Astrocyte of the spinal cord (primary cell): ENCODE data around the gene SPATA19.

Source experiments
- DNase-seq: peaks from one replicate; pipeline ENCODE4 v3.0.0; 2011; ENCODE audit warnings: low read depth, low spot score
- H3K4me3 ChIP-seq: 2 replicates; pipeline ENCODE4 v1.5.1; 2011; ENCODE audit warnings: low read depth, mild to moderate bottlenecking, low read length, moderate library complexity
- in situ Hi-C: cut with HindIII; loops from 2 replicates; pipeline ENCODE4 v1.10.0; 2017; ENCODE audit warnings: low sequenced_read_pairs
- TF ChIP-seq, protein P1 (sequence below): IDR thresholded peaks from 2 replicates; pipeline ENCODE4 v1.5.1; 2012; ENCODE audit warnings: low read depth, mild to moderate bottlenecking, low read length, inconsistent platforms

Gene SPATA19

DNA sequence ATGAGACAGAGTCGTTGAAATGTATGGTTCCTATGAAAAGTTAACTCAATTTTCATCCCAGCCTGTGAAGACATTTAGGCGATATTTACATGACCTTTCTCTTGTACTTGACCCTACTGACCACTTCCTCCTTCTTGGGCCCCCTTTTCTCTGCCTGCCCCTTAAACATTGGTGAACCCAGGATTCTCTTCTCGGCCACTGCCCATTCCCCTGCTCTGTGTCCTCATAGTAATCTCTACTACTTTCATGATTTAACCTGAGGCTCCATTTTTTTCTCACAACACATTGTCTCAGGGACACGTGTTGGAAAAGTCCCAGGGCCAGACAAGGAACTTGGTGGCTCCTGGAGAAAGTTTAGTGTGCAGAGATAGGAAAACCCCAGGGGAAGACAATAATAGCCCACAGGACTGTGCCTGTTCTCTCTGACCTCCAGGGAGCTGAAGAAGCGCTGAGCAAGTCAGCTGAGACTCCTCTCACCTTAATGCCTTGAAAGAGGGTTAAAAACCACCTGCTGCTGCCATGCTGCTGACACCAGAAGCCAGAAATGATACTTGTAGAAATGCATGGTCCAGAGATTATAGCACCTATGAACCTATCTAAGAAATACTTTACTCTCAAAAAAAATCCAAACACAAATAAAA is 42.5 kb upstream of the SPATA19 start:
- DNase-seq: no peak
- TF ChIP-seq, protein P1, sequence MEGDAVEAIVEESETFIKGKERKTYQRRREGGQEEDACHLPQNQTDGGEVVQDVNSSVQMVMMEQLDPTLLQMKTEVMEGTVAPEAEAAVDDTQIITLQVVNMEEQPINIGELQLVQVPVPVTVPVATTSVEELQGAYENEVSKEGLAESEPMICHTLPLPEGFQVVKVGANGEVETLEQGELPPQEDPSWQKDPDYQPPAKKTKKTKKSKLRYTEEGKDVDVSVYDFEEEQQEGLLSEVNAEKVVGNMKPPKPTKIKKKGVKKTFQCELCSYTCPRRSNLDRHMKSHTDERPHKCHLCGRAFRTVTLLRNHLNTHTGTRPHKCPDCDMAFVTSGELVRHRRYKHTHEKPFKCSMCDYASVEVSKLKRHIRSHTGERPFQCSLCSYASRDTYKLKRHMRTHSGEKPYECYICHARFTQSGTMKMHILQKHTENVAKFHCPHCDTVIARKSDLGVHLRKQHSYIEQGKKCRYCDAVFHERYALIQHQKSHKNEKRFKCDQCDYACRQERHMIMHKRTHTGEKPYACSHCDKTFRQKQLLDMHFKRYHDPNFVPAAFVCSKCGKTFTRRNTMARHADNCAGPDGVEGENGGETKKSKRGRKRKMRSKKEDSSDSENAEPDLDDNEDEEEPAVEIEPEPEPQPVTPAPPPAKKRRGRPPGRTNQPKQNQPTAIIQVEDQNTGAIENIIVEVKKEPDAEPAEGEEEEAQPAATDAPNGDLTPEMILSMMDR: no peak
- H3K4me3 ChIP-seq: no peak overlapping the region
- in situ Hi-C loops: no loop called here

DNA sequence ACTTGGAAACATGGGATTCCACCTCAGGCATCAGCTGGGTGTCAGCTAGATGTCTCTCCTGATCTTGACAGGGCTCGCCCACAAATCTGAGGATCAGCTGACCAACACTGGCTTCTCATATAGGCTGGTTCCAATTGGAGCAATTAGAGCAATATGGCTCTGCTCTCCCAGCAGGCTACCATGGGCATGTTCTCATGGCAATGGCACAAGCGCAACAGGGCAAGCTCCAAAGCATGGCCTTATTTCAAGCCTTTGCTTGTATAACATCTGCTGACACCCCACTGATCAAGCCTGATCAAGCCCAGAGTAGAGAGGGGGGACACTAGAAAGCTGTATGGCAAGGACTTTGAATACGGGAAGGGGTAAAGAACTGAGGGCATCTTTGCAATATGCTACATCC is 40.7 kb upstream of the SPATA19 start:
- in situ Hi-C loops: no loop called here

DNA sequence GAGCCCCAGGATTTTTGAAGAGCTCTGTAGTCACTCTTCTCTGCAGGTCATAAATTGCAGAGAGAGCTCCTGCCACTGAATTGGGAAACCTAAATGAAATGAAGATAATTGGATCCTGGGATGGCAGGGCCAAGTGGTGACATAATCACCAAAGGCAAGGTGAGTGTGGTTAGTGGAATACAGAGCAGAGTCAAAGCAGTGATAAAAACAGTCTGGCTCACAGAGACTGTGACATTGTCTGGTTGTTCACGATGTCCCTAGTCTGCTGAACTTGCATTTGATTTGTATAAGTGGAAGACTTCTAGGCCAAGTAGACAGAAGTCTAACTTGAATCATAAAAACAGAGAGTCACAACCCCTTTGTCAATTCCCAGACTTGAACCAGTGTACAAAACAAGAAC is 26.8 kb upstream of the SPATA19 start:
- no peak for DNase-seq
- in situ Hi-C loops: no loop called here
- H3K4me3 ChIP-seq: no peak overlapping the region

More for the DNA sequence above, 40.7 kb upstream of the SPATA19 start:
- TF ChIP-seq, protein P1: no peak
- no peak for DNase-seq
- H3K4me3 ChIP-seq: no peak overlapping the region

DNA sequence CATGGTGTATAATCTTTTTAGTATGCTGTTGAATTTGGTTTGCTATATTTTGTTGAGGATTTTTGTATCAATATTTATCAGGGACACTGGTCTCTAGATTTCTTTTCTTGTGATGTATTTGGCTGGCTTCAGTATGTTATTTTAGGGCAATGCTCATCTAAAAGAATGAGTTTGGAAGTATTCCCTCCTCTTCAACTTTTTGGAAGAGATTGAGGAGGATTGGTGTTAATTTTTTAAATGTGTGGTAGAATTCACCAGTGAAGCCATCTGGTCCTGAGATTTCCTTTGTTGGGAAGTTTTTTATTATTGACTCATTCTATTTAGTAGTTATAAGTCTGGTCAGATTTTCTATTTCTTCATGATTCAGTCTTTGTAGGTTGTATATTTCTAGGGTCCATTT is 22.1 kb upstream of the SPATA19 start:
- TF ChIP-seq, protein P1: no peak
- in situ Hi-C loops: no loop called here

More for the DNA sequence above, 26.8 kb upstream of the SPATA19 start:
- TF ChIP-seq, protein P1: no peak

DNA sequence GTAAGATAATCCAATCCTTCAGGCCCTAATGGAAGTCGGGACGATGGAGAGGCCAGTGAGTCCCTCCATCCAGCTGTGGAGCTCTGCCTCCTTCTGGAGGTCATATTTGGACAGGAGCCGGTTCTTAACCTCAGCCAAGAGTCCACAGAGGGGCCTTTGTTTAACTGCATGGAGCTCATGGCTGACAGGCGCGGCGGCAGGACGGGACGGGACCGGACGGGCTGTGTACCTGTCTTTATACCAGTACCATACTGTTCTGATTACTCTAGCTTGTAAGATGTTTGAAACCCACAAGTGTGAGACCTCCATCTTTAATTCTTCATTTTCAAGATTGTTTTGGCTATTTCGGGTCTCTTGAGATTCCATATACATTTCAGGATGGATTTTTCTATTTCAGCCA is 20.2 kb upstream of the SPATA19 start:
- DNase-seq: no peak
- no peak overlapping the region for H3K4me3 ChIP-seq
- in situ Hi-C loops: no loop called here
- TF ChIP-seq, protein P1: no peak

More for the DNA sequence above, 22.1 kb upstream of the SPATA19 start:
- DNase-seq: no peak
- H3K4me3 ChIP-seq: no peak overlapping the region

DNA sequence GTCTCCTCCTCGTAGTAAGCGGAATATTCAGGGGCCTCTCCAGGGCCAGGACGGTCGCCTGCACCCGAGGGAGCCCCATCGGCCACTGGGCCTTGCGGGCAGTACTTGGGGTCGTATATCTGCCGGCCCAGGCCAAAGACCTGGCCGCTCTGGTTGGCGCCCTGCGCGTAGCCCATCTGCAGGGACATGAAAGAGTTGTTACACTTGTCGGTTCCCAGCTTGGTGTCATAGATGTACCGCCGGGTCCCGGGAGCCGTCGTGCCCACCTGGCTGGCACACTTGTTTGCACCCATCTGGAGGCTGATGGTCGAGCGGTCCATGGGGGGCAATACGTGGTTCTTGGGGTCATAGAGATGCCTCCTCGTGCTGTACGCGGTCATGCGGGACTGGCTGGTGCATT is 19.4 kb upstream of the SPATA19 start:
- in situ Hi-C loops: no loop called here
- H3K4me3 ChIP-seq: no peak overlapping the region
- TF ChIP-seq, protein P1: no peak
- no peak for DNase-seq
